Prostate gland (tissue), 2 donors: ENCODE data around the gene PNISR.

Experiments
- POLR2A ChIP-seq: fragments of 450-650 bp; IDR thresholded peaks from one replicate; pipeline ENCODE4 v1.6.1; 2016; ENCODE audit warnings: antibody characterized with exemption, mild to moderate bottlenecking
- POLR2AphosphoS5 ChIP-seq: sonication (generic); formaldehyde crosslinking; IDR thresholded peaks from one replicate; pipeline ENCODE4 v1.6.1; 2017; ENCODE audit warnings: antibody characterized with exemption
- TF ChIP-seq, protein P1 (sequence below), 4 experiments: fragments of 200-600 bp in 2 of 4; fragments of 450-650 bp in 2 of 4; sonication (generic) in 2 of 4; IDR thresholded peaks; 1 replicate in 3 of 4; 2 replicates in 1 of 4; pipeline ENCODE4 v1.5.1; 2016 to 2019; ENCODE audit warnings: antibody characterized with exemption in 4 of 4, mild to moderate bottlenecking in 2 of 4, moderate library complexity in 2 of 4

DNA sequence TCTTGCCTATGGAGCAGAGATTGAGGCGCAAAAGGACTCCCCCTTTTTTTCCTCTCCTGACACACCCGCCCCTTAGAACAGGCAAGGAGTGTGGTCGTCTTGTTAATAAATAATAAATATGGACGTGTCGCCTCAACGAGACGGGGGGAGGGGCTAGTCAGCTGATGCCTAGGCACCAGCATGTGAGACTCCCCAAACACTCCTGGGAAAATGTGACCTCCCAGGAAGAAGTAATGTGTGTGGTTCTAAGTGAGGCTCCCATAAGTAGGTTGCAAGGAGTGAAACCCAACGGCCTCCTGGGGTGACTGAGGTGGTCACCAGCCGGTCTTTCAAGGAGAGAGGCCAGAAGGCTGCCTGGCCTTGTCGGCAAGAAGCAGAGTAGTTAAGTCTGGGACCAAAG, 74.5 kb downstream of the PNISR start:
- TF ChIP-seq POLR2A (no peak), POLR2AphosphoS5 (no peak)
- TF ChIP-seq, protein P1, sequence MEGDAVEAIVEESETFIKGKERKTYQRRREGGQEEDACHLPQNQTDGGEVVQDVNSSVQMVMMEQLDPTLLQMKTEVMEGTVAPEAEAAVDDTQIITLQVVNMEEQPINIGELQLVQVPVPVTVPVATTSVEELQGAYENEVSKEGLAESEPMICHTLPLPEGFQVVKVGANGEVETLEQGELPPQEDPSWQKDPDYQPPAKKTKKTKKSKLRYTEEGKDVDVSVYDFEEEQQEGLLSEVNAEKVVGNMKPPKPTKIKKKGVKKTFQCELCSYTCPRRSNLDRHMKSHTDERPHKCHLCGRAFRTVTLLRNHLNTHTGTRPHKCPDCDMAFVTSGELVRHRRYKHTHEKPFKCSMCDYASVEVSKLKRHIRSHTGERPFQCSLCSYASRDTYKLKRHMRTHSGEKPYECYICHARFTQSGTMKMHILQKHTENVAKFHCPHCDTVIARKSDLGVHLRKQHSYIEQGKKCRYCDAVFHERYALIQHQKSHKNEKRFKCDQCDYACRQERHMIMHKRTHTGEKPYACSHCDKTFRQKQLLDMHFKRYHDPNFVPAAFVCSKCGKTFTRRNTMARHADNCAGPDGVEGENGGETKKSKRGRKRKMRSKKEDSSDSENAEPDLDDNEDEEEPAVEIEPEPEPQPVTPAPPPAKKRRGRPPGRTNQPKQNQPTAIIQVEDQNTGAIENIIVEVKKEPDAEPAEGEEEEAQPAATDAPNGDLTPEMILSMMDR (IDR thresholded peaks at IDR 0.05) = no peak
